ENCODE measurements around the gene RNASEH2A.

GRCh38 chr19:12841094-12841493 is 34.7 kb downstream of the RNASEH2A start:
- TF ChIP-seq CTCF (IDR thresholded peaks at IDR 0.05; ENCODE audit: low read depth, low read length) (no peak), EZH2phosphoT487 (IDR thresholded peaks at IDR 0.05; ENCODE audit: low read depth) (no peak)

Data from OCI-LY3 (cell line).